Pancreas (tissue), 10 donors: Measurements from ENCODE around the gene LRRC74B. TPM values are rescaled to one million over a fixed set of nuclear protein-coding genes. Genes with fewer than 3 reads are reported as not detected.

Experiments used
- ATAC-seq, 4 donors: fragments of 200-7000 bp; cut with Tn5 transposase; one replicate each; pipeline versions ENCODE4 v1.8.0 to v1.9.1; 2020; ENCODE audit warnings: mild to moderate bottlenecking in 4 of 4, moderate library complexity in 4 of 4
- DNase-seq, 6 donors: peaks; one replicate each; pipeline ENCODE4 v3.0.0-alpha.2; 2020
- FAIRE-seq: peaks from 2 replicates; lab custom pipeline; 2012; peaks lifted over from hg19 to GRCh38; lab: Jason Lieb, UNC
- H3K27ac ChIP-seq, 4 donors: fragments of 200-600 bp; sonication (generic); 1 replicate in 3 of 4; 2 replicates in 1 of 4; pipeline versions ENCODE4 v1.5.0 to v1.8.0; 2020
- H3K27me3 ChIP-seq, 4 donors: fragments of 200-600 bp; one replicate each; pipeline ENCODE4 v1.8.0; 2021
- H3K36me3 ChIP-seq, 3 donors: fragments of 200-600 bp; sonication (generic) in 1 of 3; one replicate each; pipeline versions ENCODE4 v1.5.0 to v1.8.0; 2020 to 2021
- H3K4me1 ChIP-seq, 3 donors: fragments of 200-600 bp; one replicate each; pipeline ENCODE4 v1.8.0; 2021
- H3K4me3 ChIP-seq, 4 donors: fragments of 200-600 bp; sonication (generic) in 2 of 4; one replicate each; pipeline versions ENCODE4 v1.5.0 to v1.8.0; 2020 to 2021
- H3K9me3 ChIP-seq, 4 donors: fragments of 200-600 bp; one replicate each; pipeline ENCODE4 v1.8.0; 2021
- CTCF ChIP-seq, 4 donors: fragments of 200-600 bp; sonication (generic) in 3 of 4; IDR thresholded peaks; one replicate each; pipeline versions ENCODE4 v1.5.0 to v1.8.0; 2021; ENCODE audit warnings: antibody characterized with exemption in 4 of 4
- WGBS, 2 donors: extraction: QIAGEN DNeasy Blood & Tissue Kit; methylation state at CpG; one replicate each; pipeline ENCODE4 v1.1.7; 2013; 5-methylcytosine and 5-hydroxymethylcytosine counted together
- intact Hi-C, 3 donors: fragments of 100-400 bp; cut with DNase I; formaldehyde crosslinking; loops; one replicate each; pipeline versions ENCODE4 v1.11.1 to v1.14.2; 2022
- polyA plus RNA-seq, 2 donors: library from polyadenylated mRNA; stranded (reverse); fragments of 200-250 nt; gene quantifications; one replicate each; pipeline ENCODE4 v1.2.3, GENCODE V29; 2013
- total RNA-seq, 6 donors: library from RNA; stranded (reverse); fragmentation: NEBNext Ultra II Directional in 4 of 6; extraction: Animal tissue kit (Norgen Biotek cat#: 25700) in 4 of 6; gene quantifications; one replicate each; pipeline versions ENCODE4 v1.2.1 to v1.2.4, GENCODE V29; 2021 to 2023
- donor health status: healthy with polysubstance abuse.
- donor health status: DM: no; HTN: no; CAD: no; lungs with moderate emphysema.
- donor health status: DM: no; HTN: no; CAD: no.
- donor health status: control.
- donor health status: control.
- donor health status: Bipolar disorder and iron deficiency.
- donor health status: DM: yes; HTN: yes; CAD: no.
- donor health status: DM: no; HTN: no; CAD: no.
- donor health status: DM: no; HTN: no; CAD: no.
- donor health status: DM: yes; HTN: yes; CAD: no.

The LRRC74B gene
- total and polyA plus RNA-seq, 8 donors: 0.05 TPM; not detected in 7

- Histone ChIP-seq H3K9me3 (no peaks in the 10 kb centered on the region), H3K27me3 (no peaks in the 10 kb centered on the region), H3K27ac (no peak overlapping the region), H3K4me3 (no peak overlapping the region), H3K4me1 (no peaks in the 10 kb centered on the region), H3K36me3 (no peaks in the 10 kb centered on the region)
- WGBS, 2 donors: 72 to 84% methylated on average over 14 to 15 of the region's 15 CpGs
- no peak for FAIRE-seq
- no peak for DNase-seq
- intact Hi-C loops: no loop called here
- TF ChIP-seq CTCF (IDR thresholded peaks at IDR 0.05): no peak
- ATAC-seq: no peak
These were observed 15.7 kb upstream of the LRRC74B start for GRCh38 chr22:21030032-21030431.

- WGBS, 2 donors: 87 to 91% methylated on average over 40 of the region's 40 CpGs
- FAIRE-seq (no peak), DNase-seq (no peak), ATAC-seq (no peak)
- no peaks in the 10 kb centered on the region for H3K36me3 ChIP-seq
- H3K27ac ChIP-seq: no peak overlapping the region
- no peak for TF ChIP-seq CTCF (IDR thresholded peaks at IDR 0.05)
- intact Hi-C loops: no loop called here
- no peaks in the 10 kb centered on the region for H3K4me1 ChIP-seq
- H3K9me3 ChIP-seq: no peaks in the 10 kb centered on the region
- H3K4me3 ChIP-seq: no peak overlapping the region
- no peaks in the 10 kb centered on the region for H3K27me3 ChIP-seq
These were observed 14.9 kb upstream of the LRRC74B start for GRCh38 chr22:21030621-21031544.

- H3K9me3 ChIP-seq: no peaks in the 10 kb centered on the region
- no peaks in the 10 kb centered on the region for H3K36me3 ChIP-seq
- TF ChIP-seq CTCF (IDR thresholded peaks at IDR 0.05): no peak
- H3K27me3 ChIP-seq: no peaks in the 10 kb centered on the region
- WGBS, 2 donors: 85 to 91% methylated on average over 18 of the region's 18 CpGs
- intact Hi-C loops: no loop called here
- H3K27ac ChIP-seq: no peak overlapping the region
- peak overlapping the region in 1 of 4 donors; percentile 40 for H3K4me3 ChIP-seq
- no peak for DNase-seq
- no peaks in the 10 kb centered on the region for H3K4me1 ChIP-seq
- no peak for FAIRE-seq
- ATAC-seq: no peak
These were observed 14.2 kb upstream of the LRRC74B start for GRCh38 chr22:21031545-21032036.

GRCh38 chr22:21032037-21032867 lies 13.5 kb upstream of the LRRC74B start, which contains the start of gene SLC7A4:
Gene SLC7A4 (minus strand): TSS chr22:21032561. CDS start chr22:21031812, 749 bp downstream.
- ATAC-seq: peak; percentile 40 to 73 (median 63)
- no peaks in the 10 kb centered on the region for H3K4me1 ChIP-seq
- H3K36me3 ChIP-seq: no peaks in the 10 kb centered on the region
- no peaks in the 10 kb centered on the region for H3K9me3 ChIP-seq
- no peak for FAIRE-seq
- no peaks in the 10 kb centered on the region for H3K27me3 ChIP-seq
- intact Hi-C loops: no loop called here
- DNase-seq: peak in 1 of 6 donors; percentile 66
- WGBS, 2 donors: 10 to 13% methylated on average over 37 to 59 of the region's 59 CpGs
- peak within 1 kb of the TSS in 3 of 4 donors; percentile 3 to 40 (median 10) for H3K4me3 ChIP-seq
- H3K27ac ChIP-seq: no peak within 1 kb of the TSS
- TF ChIP-seq CTCF (IDR thresholded peaks at IDR 0.05): no peak
